Stimulated activated naive CD4-positive, alpha-beta T cell (primary cell): ENCODE results near the gene TCF15.
"Not testable (repeated sequence)": the region's sequence is repeated elsewhere in the genome, so short reads cannot be mapped to it uniquely, and the experiment has no call there.

Experiments
- DNase-seq, 6 experiments: peaks; one replicate each; lab custom pipeline; 2025; lab: John Stamatoyannopoulos, UW

Gene TCF15

GRCh38 chr20:578940-579690, 31.0 kb downstream of the TCF15 start:
- not testable (repeated sequence) for DNase-seq

- DNase-seq, result no peak
Measured at GRCh38 chr20:577167-577791, 32.8 kb downstream of the TCF15 start.

GRCh38 chr20:576156-576555, 34.0 kb downstream of the TCF15 start:
- DNase-seq, result no peak

- no peak for DNase-seq
Measured at GRCh38 chr20:575230-575629, 34.9 kb downstream of the TCF15 start.

GRCh38 chr20:574297-574942, 35.7 kb downstream of the TCF15 start:
- no peak for DNase-seq

- DNase-seq, result no peak
Measured at GRCh38 chr20:573414-574296, 36.5 kb downstream of the TCF15 start.

GRCh38 chr20:572727-573126, 37.4 kb downstream of the TCF15 start:
- DNase-seq, result no peak

GRCh38 chr20:571754-572441, 38.2 kb downstream of the TCF15 start:
- no peak for DNase-seq

GRCh38 chr20:568673-569415, 41.3 kb downstream of the TCF15 start:
- DNase-seq, result no peak

GRCh38 chr20:568097-568652, 41.9 kb downstream of the TCF15 start:
- no peak for DNase-seq

- no peak for DNase-seq
Measured at GRCh38 chr20:564192-564591, 45.9 kb downstream of the TCF15 start.

GRCh38 chr20:563187-563586, 46.9 kb downstream of the TCF15 start:
- no peak for DNase-seq

GRCh38 chr20:562232-562897, 47.7 kb downstream of the TCF15 start:
- DNase-seq, result no peak

GRCh38 chr20:561437-562231, 48.5 kb downstream of the TCF15 start:
- peak in 2 of 6 experiments; percentile 6 to 12 for DNase-seq

- DNase-seq, result no peak
Measured at GRCh38 chr20:560680-561079, 49.4 kb downstream of the TCF15 start.

GRCh38 chr20:558117-558516, 52.0 kb downstream of the TCF15 start:
- no peak for DNase-seq

- DNase-seq, result no peak
Measured at GRCh38 chr20:556984-557383, 53.1 kb downstream of the TCF15 start.

- DNase-seq, result no peak
Measured at GRCh38 chr20:555976-556385, 54.1 kb downstream of the TCF15 start.
